GM12878 (cell line): ENCODE measurements around the gene TROAP. TPM values are rescaled to one million over a fixed set of nuclear protein-coding genes. Genes with fewer than 3 reads are reported as not detected.

ENCODE experiments used
- BACH1 ChIP-seq: fragments of 450-650 bp; IDR thresholded peaks from 2 replicates; pipeline ENCODE4 v1.6.1; 2017; ENCODE audit warnings: mild to moderate bottlenecking, borderline replicate concordance
- CBFB ChIP-seq: IDR thresholded peaks from 2 replicates; pipeline ENCODE4 v1.6.1; 2016; ENCODE audit warnings: antibody characterized with exemption, low read depth
- CHD1 ChIP-seq: IDR thresholded peaks from 2 replicates; pipeline ENCODE4 v1.6.1; 2012; ENCODE audit warnings: low read depth, low read length, improper control_type of control experiment
- CREM ChIP-seq: IDR thresholded peaks from 2 replicates; pipeline ENCODE4 v1.6.1; 2014; ENCODE audit warnings: antibody characterized with exemption, low read depth
- DPF2 ChIP-seq: fragments of 450-650 bp; IDR thresholded peaks from 2 replicates; pipeline ENCODE4 v1.6.1; 2017; ENCODE audit warnings: mild to moderate bottlenecking
- E2F4 ChIP-seq: IDR thresholded peaks from 2 replicates; pipeline ENCODE4 v1.6.1; 2012; ENCODE audit warnings: low read depth, low read length, improper control_type of control experiment
- EED ChIP-seq: sonication (generic); IDR thresholded peaks from 2 replicates; pipeline ENCODE4 v1.6.1; 2016; ENCODE audit warnings: antibody characterized with exemption, low read depth
- FOXK2 ChIP-seq: fragments of 450-650 bp; IDR thresholded peaks from 2 replicates; pipeline ENCODE4 v1.6.1; 2017; ENCODE audit warnings: mild to moderate bottlenecking, moderate library complexity
- JUND ChIP-seq: IDR thresholded peaks from 2 replicates; pipeline ENCODE4 v1.6.1; 2012; ENCODE audit warnings: low read depth, mild to moderate bottlenecking, low read length, improper control_type of control experiment, moderate library complexity
- KAT2A ChIP-seq: conservative IDR thresholded peaks from 2 replicates; pipeline ENCODE4 v1.6.1; 2011; ENCODE audit warnings: low read depth, low read length; ENCODE audit not compliant: control insufficient read depth
- MXI1 ChIP-seq: fragments of 150-350 bp; IDR thresholded peaks from 2 replicates; pipeline ENCODE4 v1.6.1; 2011; ENCODE audit warnings: low read depth, mild to moderate bottlenecking, inconsistent platforms, low read length, improper control_type of control experiment
- PML ChIP-seq: IDR thresholded peaks from 2 replicates; pipeline ENCODE4 v1.6.1; 2012; ENCODE audit warnings: low read length, inconsistent platforms
- RAD21 ChIP-seq: IDR thresholded peaks from 2 replicates; pipeline ENCODE4 v1.6.1; 2011; ENCODE audit warnings: mild to moderate bottlenecking, low read depth, low read length, moderate library complexity; ENCODE audit not compliant: insufficient read depth
- RB1 ChIP-seq: fragments of 450-650 bp; formaldehyde crosslinking; IDR thresholded peaks from 2 replicates; pipeline ENCODE4 v1.6.1; 2017; ENCODE audit warnings: mild to moderate bottlenecking, borderline replicate concordance
- RFX5 ChIP-seq: IDR thresholded peaks from 2 replicates; pipeline ENCODE4 v1.6.1; 2011; ENCODE audit warnings: low read depth, low read length, improper control_type of control experiment
- SMAD1 ChIP-seq: fragments of 450-650 bp; IDR thresholded peaks from 2 replicates; pipeline ENCODE4 v1.6.1; 2018; ENCODE audit warnings: mild to moderate bottlenecking, low read depth; ENCODE audit not compliant: partially characterized antibody
- STAT3 ChIP-seq: IDR thresholded peaks from 2 replicates; pipeline ENCODE4 v1.6.1; 2011; ENCODE audit warnings: low read depth, low read length, improper control_type of control experiment
- TCF12 ChIP-seq: IDR thresholded peaks from 2 replicates; pipeline ENCODE4 v1.6.1; 2011; ENCODE audit warnings: low read depth, mild to moderate bottlenecking, low read length
- WRNIP1 ChIP-seq: IDR thresholded peaks from 2 replicates; pipeline ENCODE4 v1.6.1; 2011; ENCODE audit warnings: low read depth, low read length, improper control_type of control experiment, borderline replicate concordance
- ZNF592 ChIP-seq: fragments of 450-650 bp; IDR thresholded peaks from 2 replicates; pipeline ENCODE4 v1.6.1; 2017; ENCODE audit warnings: mild to moderate bottlenecking, moderate library complexity
- ZZZ3 ChIP-seq: IDR thresholded peaks from 2 replicates; pipeline ENCODE4 v1.6.1; 2011; ENCODE audit warnings: low read depth; ENCODE audit not compliant: control insufficient read depth, insufficient read length
- polyA plus RNA-seq, 11 experiments: library from polyadenylated mRNA; depleted of rRNA in 4 of 11; unstranded in 6 of 11; stranded (reverse) in 5 of 11; fragments of >200 nt; fragmentation: Nextera tagmentation in 4 of 11; fragmentation: Illumina TruSeq in 1 of 11; extraction: Ambion mirVana in 4 of 11; extraction: Trizol in 1 of 11; gene quantifications; 1 replicate in 1 of 11; 2 replicates in 10 of 11; pipeline versions ENCODE4 v1.2.1 to v1.2.3, GENCODE V29; 2011 to 2016; ENCODE audit warnings: inconsistent platforms in 2 of 11, missing spikeins in 2 of 11, low read depth in 1 of 11
- total RNA-seq, 4 experiments: library from RNA; depleted of rRNA in 3 of 4; stranded (reverse); fragments of >200 nt in 3 of 4; fragmentation: Illumina TruSeq in 1 of 4; extraction: Trizol in 1 of 4; gene quantifications; 2 replicates each; pipeline versions ENCODE4 v1.2.1 to v1.2.3, GENCODE V29; 2013 to 2021
- TF ChIP-seq, protein P1 (sequence below): fragments of 450-650 bp; formaldehyde crosslinking; IDR thresholded peaks from 2 replicates; pipeline ENCODE4 v1.4.0; 2022; ENCODE audit warnings: mild to moderate bottlenecking, moderate library complexity

Gene TROAP
- total and polyA plus RNA-seq, 10 of the 15 experiments (the other 5 are each of a cell fraction or from before 2014, with no cell fraction given), result 26.8 to 93.7 (median 52.6) TPM

DNA sequence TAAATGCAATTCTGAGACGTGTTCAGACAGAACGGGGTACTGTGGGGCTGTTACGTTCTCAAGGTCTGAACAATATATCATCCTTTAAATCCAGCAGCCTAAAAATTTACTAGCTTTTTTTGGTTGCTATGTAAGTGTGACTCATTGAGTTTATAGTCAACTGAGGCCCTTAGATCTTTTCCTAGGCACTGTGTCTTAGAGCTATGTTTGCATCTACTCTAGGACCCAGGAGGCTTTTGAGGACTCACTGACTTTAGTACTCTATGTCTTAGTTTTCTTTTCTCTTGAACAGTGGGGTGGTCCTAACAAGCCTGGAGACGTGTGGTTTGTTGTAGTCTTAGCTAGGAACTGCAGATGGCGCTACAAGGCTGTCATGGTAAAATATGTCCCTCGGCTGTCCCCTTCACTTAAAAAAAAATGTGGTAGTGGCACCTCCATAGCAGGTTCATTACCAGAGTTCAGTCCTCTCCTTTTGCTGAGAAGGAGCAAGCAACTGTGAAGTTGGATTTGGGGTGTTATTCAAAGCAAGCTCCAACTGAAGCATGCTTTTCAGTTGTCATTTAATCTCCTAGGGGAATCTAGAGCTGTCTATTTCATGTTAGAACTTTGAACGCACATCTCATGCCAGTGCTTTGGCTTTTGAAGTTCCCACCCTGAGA lies 35.6 kb downstream of the TROAP start (continued):
- TF ChIP-seq FOXK2 (no peak), SMAD1 (no peak), DPF2 (no peak), WRNIP1 (no peak), TCF12 (no peak), CHD1 (no peak), RFX5 (no peak), KAT2A (no peak), RAD21 (peak; percentile 98), ZZZ3 (no peak), MXI1 (no peak), PML (no peak), ZNF592 (0 out of 2 replicates have a peak, but pooled peaks have one; percentile 34), STAT3 (no peak), E2F4 (no peak), EED (no peak), CBFB (no peak), JUND (no peak), BACH1 (no peak), CREM (no peak), RB1 (0 out of 2 replicates have a peak, but pooled peaks have one; percentile 47)
- TF ChIP-seq, protein P1, sequence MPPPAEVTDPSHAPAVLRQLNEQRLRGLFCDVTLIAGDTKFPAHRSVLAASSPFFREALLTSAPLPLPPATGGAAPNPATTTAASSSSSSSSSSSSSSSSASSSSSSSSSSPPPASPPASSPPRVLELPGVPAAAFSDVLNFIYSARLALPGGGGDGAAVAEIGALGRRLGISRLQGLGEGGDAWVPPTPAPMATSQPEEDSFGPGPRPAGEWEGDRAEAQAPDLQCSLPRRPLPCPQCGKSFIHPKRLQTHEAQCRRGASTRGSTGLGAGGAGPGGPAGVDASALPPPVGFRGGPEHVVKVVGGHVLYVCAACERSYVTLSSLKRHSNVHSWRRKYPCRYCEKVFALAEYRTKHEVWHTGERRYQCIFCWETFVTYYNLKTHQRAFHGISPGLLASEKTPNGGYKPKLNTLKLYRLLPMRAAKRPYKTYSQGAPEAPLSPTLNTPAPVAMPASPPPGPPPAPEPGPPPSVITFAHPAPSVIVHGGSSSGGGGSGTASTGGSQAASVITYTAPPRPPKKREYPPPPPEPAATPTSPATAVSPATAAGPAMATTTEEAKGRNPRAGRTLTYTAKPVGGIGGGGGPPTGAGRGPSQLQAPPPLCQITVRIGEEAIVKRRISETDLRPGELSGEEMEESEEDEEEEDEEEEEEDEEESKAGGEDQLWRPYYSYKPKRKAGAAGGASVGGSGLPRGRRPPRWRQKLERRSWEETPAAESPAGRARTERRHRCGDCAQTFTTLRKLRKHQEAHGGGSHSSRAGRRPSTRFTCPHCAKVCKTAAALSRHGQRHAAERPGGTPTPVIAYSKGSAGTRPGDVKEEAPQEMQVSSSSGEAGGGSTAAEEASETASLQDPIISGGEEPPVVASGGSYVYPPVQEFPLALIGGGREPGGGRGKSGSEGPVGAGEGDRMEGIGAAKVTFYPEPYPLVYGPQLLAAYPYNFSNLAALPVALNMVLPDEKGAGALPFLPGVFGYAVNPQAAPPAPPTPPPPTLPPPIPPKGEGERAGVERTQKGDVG (CRISPR knock-in tag), result no peak
